Cardiac fibroblast (primary cell): ENCODE measurements around the gene PPY.

Experiments
- DNase-seq, 2 donors: peaks; one replicate each; pipeline versions ENCODE4 v3.0.0 to v3.0.0-alpha.2; 2010; ENCODE audit warnings: low read depth in 2 of 2
- H3K4me3 ChIP-seq, 2 donors: replicated peaks in 1 of 2; 1 replicate in 1 of 2; 2 replicates in 1 of 2; pipeline ENCODE4 v1.5.1; 2011; ENCODE audit warnings: low read depth in 2 of 2, low read length in 2 of 2, mild to moderate bottlenecking in 2 of 2, moderate library complexity in 1 of 2
- CTCF ChIP-seq: IDR thresholded peaks from one replicate; pipeline ENCODE4 v1.5.1; 2011; ENCODE audit warnings: low read depth, mild to moderate bottlenecking, low read length, inconsistent platforms

Gene PPY

GRCh38 chr17:43917016-43917347 lies 25.3 kb downstream of the PPY start:
- H3K4me3 ChIP-seq: no peak overlapping the region
- no peak for TF ChIP-seq CTCF
- no peak for DNase-seq

GRCh38 chr17:43916385-43916784 lies 25.9 kb downstream of the PPY start:
- no peak overlapping the region for H3K4me3 ChIP-seq
- DNase-seq: no peak
- no peak for TF ChIP-seq CTCF

GRCh38 chr17:43915559-43915958 lies 26.7 kb downstream of the PPY start:
- DNase-seq: peak in 1 of 2 donors; percentile 38
- H3K4me3 ChIP-seq: no peak overlapping the region
- TF ChIP-seq CTCF: no peak

- no peak for TF ChIP-seq CTCF
- no peak overlapping the region for H3K4me3 ChIP-seq
- DNase-seq: no peak
These were observed 27.8 kb downstream of the PPY start for GRCh38 chr17:43914451-43914850.

- no peak for DNase-seq
- TF ChIP-seq CTCF: no peak
- no peak overlapping the region for H3K4me3 ChIP-seq
These were observed 28.7 kb downstream of the PPY start for GRCh38 chr17:43913584-43913983.

- no peak for TF ChIP-seq CTCF
- DNase-seq: no peak
These were observed 29.5 kb downstream of the PPY start for GRCh38 chr17:43912635-43913304.

GRCh38 chr17:43911904-43912303 lies 30.4 kb downstream of the PPY start:
- no peak for DNase-seq
- H3K4me3 ChIP-seq: no peak overlapping the region
- no peak for TF ChIP-seq CTCF

More at GRCh38 chr17:43912635-43913304, 29.5 kb downstream of the PPY start:
- no peak overlapping the region for H3K4me3 ChIP-seq
